Fibroblast of lung (primary cell): ENCODE data around the gene ZNF581. TPM values are rescaled to one million over a fixed set of nuclear protein-coding genes. Genes with fewer than 3 reads are reported as not detected.

ENCODE experiments used
- DNase-seq, 2 donors: peaks; one replicate each; pipeline versions ENCODE4 v3.0.0 to v3.0.0-alpha.2; 2010; ENCODE audit warnings: low read depth in 2 of 2
- H2AFZ ChIP-seq: 2 replicates; pipeline ENCODE4 v1.5.1; 2012; ENCODE audit warnings: low read length, control low read depth, inconsistent platforms
- H3K27ac ChIP-seq: 2 replicates; pipeline ENCODE4 v1.5.1; 2011; ENCODE audit warnings: low read length, control low read depth; ENCODE audit not compliant: insufficient read depth
- H3K27me3 ChIP-seq: 2 replicates; pipeline ENCODE4 v1.5.1; 2011; ENCODE audit warnings: mild to moderate bottlenecking, low read length; ENCODE audit not compliant: control insufficient read depth, insufficient read depth
- H3K36me3 ChIP-seq: 2 replicates; pipeline ENCODE4 v1.5.1; 2011; ENCODE audit warnings: low read length; ENCODE audit not compliant: control insufficient read depth, insufficient read depth
- H3K4me1 ChIP-seq: 2 replicates; pipeline ENCODE4 v1.5.1; 2011; ENCODE audit warnings: low read length; ENCODE audit not compliant: control insufficient read depth, insufficient read depth; ENCODE audit errors: extremely low read depth
- H3K4me2 ChIP-seq: 2 replicates; pipeline ENCODE4 v1.5.1; 2011; ENCODE audit warnings: low read length, control low read depth; ENCODE audit not compliant: insufficient read depth; ENCODE audit errors: extremely low read depth
- H3K4me3 ChIP-seq, 4 experiments: fragments of 200-600 bp in 1 of 4; sonication (generic) in 1 of 4; replicated peaks in 1 of 4; 2 replicates each; pipeline ENCODE4 v1.5.1; 2011 to 2016; ENCODE audit warnings: low read length in 4 of 4, low read depth in 3 of 4, mild to moderate bottlenecking in 3 of 4, control low read depth in 2 of 4, inconsistent platforms in 1 of 4, mixed read lengths in 1 of 4; ENCODE audit not compliant: insufficient read depth in 1 of 4; ENCODE audit errors: control extremely low read depth in 1 of 4
- H3K79me2 ChIP-seq: 2 replicates; pipeline ENCODE4 v1.5.1; 2012; ENCODE audit warnings: mild to moderate bottlenecking, low read length, inconsistent platforms; ENCODE audit not compliant: control insufficient read depth, insufficient read depth
- H3K9ac ChIP-seq: 2 replicates; pipeline ENCODE4 v1.5.1; 2011; ENCODE audit warnings: mild to moderate bottlenecking, low read length, control low read depth; ENCODE audit not compliant: insufficient read depth
- H3K9me3 ChIP-seq: 2 replicates; pipeline ENCODE4 v1.5.1; 2012; ENCODE audit warnings: low read depth, low read length; ENCODE audit not compliant: control insufficient read depth, insufficient read depth
- H4K20me1 ChIP-seq: 2 replicates; pipeline ENCODE4 v1.5.1; 2011; ENCODE audit warnings: low read length; ENCODE audit not compliant: control insufficient read depth, insufficient read depth; ENCODE audit errors: extremely low read depth
- CTCF ChIP-seq, 2 donors: IDR thresholded peaks in 1 of 2; conservative IDR thresholded peaks in 1 of 2; 1 replicate in 1 of 2; 2 replicates in 1 of 2; pipeline ENCODE4 v1.5.1; 2011 to 2012; ENCODE audit warnings: low read length in 2 of 2, control low read depth in 1 of 2, inconsistent platforms in 1 of 2, low read depth in 1 of 2, mild to moderate bottlenecking in 1 of 2
- EZH2 ChIP-seq: IDR thresholded peaks from 2 replicates; pipeline ENCODE4 v1.5.1; 2012; ENCODE audit warnings: low read length, control low read depth, mild to moderate bottlenecking; ENCODE audit errors: missing control alignments
- polyA plus RNA-seq, 2 donors: library from polyadenylated mRNA; depleted of rRNA in 1 of 2; stranded (reverse) in 1 of 2; unstranded in 1 of 2; fragments of >200 nt; gene quantifications; 2 replicates each; pipeline ENCODE4 v1.2.1, GENCODE V29; 2011 to 2012; ENCODE audit warnings: missing spikeins in 1 of 2
- total RNA-seq: library from RNA; depleted of rRNA; stranded (reverse); fragments of >200 nt; gene quantifications from 2 replicates; pipeline ENCODE4 v1.2.1, GENCODE V29; 2014

The ZNF581 gene
- total and polyA plus RNA-seq, 2 donors (not counting 1 experiment from before 2014, with no cell fraction given) = 9.2 to 33.4 TPM

DNA sequence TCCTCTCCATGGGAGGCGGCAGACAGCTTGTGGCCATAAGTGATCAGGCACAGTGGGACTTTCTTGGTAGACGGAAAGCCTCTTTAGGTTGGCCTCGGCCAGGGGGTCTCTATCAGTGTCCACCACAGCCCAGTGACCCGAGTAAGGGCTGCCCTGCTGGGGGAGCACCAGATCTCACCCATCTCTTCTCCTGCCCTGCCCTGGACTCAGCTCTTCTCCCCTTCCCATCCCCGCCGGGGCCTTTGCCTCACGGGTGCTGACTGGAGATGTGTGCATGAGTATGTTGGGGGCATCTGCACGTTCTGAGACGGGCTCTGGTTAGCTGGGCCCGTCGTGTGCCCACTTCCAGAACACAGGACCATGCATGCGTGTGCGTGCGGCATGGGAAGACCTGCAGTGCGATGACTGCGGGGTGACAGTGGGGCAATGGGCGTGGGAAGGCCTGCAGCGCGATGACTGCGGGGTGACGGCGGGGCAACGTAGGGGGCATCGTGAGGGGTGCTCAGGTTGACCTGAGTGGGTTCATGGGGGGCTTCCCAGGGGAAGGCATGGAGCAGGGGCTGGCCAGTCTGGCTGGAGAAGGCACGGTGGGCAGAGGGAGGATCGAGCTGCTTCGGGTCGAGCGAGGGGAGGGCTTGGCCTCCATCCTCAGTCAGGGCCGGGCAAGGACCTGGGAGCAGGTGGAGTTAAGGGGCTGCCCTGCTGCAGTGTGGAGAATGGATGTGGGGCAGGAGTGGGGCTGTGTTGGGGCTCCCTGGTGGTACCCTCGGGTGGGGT is 47.5 kb downstream of the ZNF581 start:
- no peak for DNase-seq
- H3K4me2 ChIP-seq = no peak overlapping the region
- no peaks in the 10 kb centered on the region for H4K20me1 ChIP-seq
- TF ChIP-seq EZH2 (no peak), CTCF (conservative IDR thresholded peaks at IDR 0.05 in 1 of 2, IDR thresholded peaks at IDR 0.05 in 1 of 2; ENCODE audit: low read depth in 1 of 2, low read length in 2 of 2) (no peak)
- H3K9me3 ChIP-seq = no peaks in the 10 kb centered on the region
- H2AFZ ChIP-seq = no peak overlapping the region
- H3K4me3 ChIP-seq = no peak overlapping the region
- no peaks in the 10 kb centered on the region for H3K4me1 ChIP-seq
- H3K9ac ChIP-seq = no peak overlapping the region
- H3K27ac ChIP-seq = no peak overlapping the region
- peaks cover 32% of the 10 kb centered on the region for H3K36me3 ChIP-seq
- H3K27me3 ChIP-seq = no peaks in the 10 kb centered on the region
- peaks cover 11% of the 10 kb centered on the region for H3K79me2 ChIP-seq

GRCh38 chr19:55691561-55692481 is 48.4 kb downstream of the ZNF581 start:
- Histone ChIP-seq H4K20me1 (no peaks in the 10 kb centered on the region), H3K27ac (no peak overlapping the region), H3K36me3 (peaks cover 28% of the 10 kb centered on the region), H3K4me3 (no peak overlapping the region), H3K4me1 (no peaks in the 10 kb centered on the region), H3K27me3 (no peaks in the 10 kb centered on the region), H2AFZ (no peak overlapping the region), H3K9ac (no peak overlapping the region), H3K79me2 (peaks cover 2% of the 10 kb centered on the region), H3K9me3 (no peaks in the 10 kb centered on the region), H3K4me2 (no peak overlapping the region)
- DNase-seq = no peak
- TF ChIP-seq EZH2 (no peak), CTCF (conservative IDR thresholded peaks at IDR 0.05 in 1 of 2, IDR thresholded peaks at IDR 0.05 in 1 of 2; ENCODE audit: low read depth in 1 of 2, low read length in 2 of 2) (no peak)

- Histone ChIP-seq H2AFZ (no peak overlapping the region), H3K27ac (no peak overlapping the region), H3K36me3 (peaks cover 28% of the 10 kb centered on the region), H3K79me2 (no peaks in the 10 kb centered on the region), H3K9ac (no peak overlapping the region), H3K27me3 (no peaks in the 10 kb centered on the region), H3K4me2 (no peak overlapping the region), H3K4me3 (no peak overlapping the region), H4K20me1 (no peaks in the 10 kb centered on the region), H3K9me3 (no peaks in the 10 kb centered on the region), H3K4me1 (no peaks in the 10 kb centered on the region)
- TF ChIP-seq CTCF (conservative IDR thresholded peaks at IDR 0.05 in 1 of 2, IDR thresholded peaks at IDR 0.05 in 1 of 2; ENCODE audit: low read depth in 1 of 2, low read length in 2 of 2) (no peak), EZH2 (no peak)
- DNase-seq = no peak
Measured at GRCh38 chr19:55692681-55693081, 49.2 kb downstream of the ZNF581 start.
